GM19455 (cell line): Measurements from ENCODE around the gene UPP1.

Experiments used
- ATAC-seq: cut with Tn5 transposase; IDR thresholded peaks from one replicate; pipeline ENCODE4 v1.9.1; 2021; ENCODE audit not compliant: unreplicated experiment

The UPP1 gene

GRCh38 chr7:48085433-48085791 is 3.7 kb upstream of the UPP1 start:
- ATAC-seq = no peak

- no peak for ATAC-seq
Observed at GRCh38 chr7:48085942-48086341, 3.1 kb upstream of the UPP1 start.

- peak; percentile 26 for ATAC-seq
Observed at GRCh38 chr7:48087349-48087748, 1.7 kb upstream of the UPP1 start.

GRCh38 chr7:48088559-48089045 is 463 bp upstream of the UPP1 start:
- peak; percentile 48 for ATAC-seq

- no peak for ATAC-seq
Observed at GRCh38 chr7:48090095-48090805, 1.2 kb downstream of the UPP1 start.

GRCh38 chr7:48091506-48092433 is 2.7 kb downstream of the UPP1 start:
- no peak for ATAC-seq

- ATAC-seq = no peak
Observed at GRCh38 chr7:48094861-48095293, 5.8 kb downstream of the UPP1 start.

- ATAC-seq = no peak
Observed at GRCh38 chr7:48096273-48096672, 7.2 kb downstream of the UPP1 start.

- no peak for ATAC-seq
Observed at GRCh38 chr7:48097521-48098231, 8.6 kb downstream of the UPP1 start.

- no peak for ATAC-seq
Observed at GRCh38 chr7:48098846-48099245, 9.8 kb downstream of the UPP1 start.

- no peak for ATAC-seq
Observed at GRCh38 chr7:48099781-48100180, 10.7 kb downstream of the UPP1 start.

GRCh38 chr7:48101352-48101751 is 12.3 kb downstream of the UPP1 start:
- no peak for ATAC-seq

GRCh38 chr7:48101968-48102367 is 12.9 kb downstream of the UPP1 start:
- ATAC-seq = no peak

GRCh38 chr7:48102530-48102929 is 13.5 kb downstream of the UPP1 start:
- ATAC-seq = no peak

GRCh38 chr7:48105045-48105444 is 16.0 kb downstream of the UPP1 start:
- ATAC-seq = no peak

GRCh38 chr7:48106906-48107659 is 18.0 kb downstream of the UPP1 start:
- no peak for ATAC-seq

- no peak for ATAC-seq
Observed at GRCh38 chr7:48107926-48108472, 18.9 kb downstream of the UPP1 start.

- ATAC-seq = no peak
Observed at GRCh38 chr7:48108959-48109847, 20.1 kb downstream of the UPP1 start.
